Suprapubic skin (tissue), 3 donors: ENCODE data around the gene FERMT1.

Source experiments
- CTCF ChIP-seq, 2 donors: fragments of 200-600 bp in 1 of 2; fragments of 450-650 bp in 1 of 2; sonication (generic) in 1 of 2; IDR thresholded peaks; one replicate each; pipeline ENCODE4 v1.5.1; 2016 to 2019; ENCODE audit warnings: antibody characterized with exemption in 2 of 2, mild to moderate bottlenecking in 1 of 2, moderate library complexity in 1 of 2
- POLR2A ChIP-seq, 2 donors: fragments of 450-650 bp; IDR thresholded peaks; one replicate each; pipeline ENCODE4 v1.6.1; 2017; ENCODE audit warnings: antibody characterized with exemption in 2 of 2, mild to moderate bottlenecking in 2 of 2, moderate library complexity in 2 of 2

DNA sequence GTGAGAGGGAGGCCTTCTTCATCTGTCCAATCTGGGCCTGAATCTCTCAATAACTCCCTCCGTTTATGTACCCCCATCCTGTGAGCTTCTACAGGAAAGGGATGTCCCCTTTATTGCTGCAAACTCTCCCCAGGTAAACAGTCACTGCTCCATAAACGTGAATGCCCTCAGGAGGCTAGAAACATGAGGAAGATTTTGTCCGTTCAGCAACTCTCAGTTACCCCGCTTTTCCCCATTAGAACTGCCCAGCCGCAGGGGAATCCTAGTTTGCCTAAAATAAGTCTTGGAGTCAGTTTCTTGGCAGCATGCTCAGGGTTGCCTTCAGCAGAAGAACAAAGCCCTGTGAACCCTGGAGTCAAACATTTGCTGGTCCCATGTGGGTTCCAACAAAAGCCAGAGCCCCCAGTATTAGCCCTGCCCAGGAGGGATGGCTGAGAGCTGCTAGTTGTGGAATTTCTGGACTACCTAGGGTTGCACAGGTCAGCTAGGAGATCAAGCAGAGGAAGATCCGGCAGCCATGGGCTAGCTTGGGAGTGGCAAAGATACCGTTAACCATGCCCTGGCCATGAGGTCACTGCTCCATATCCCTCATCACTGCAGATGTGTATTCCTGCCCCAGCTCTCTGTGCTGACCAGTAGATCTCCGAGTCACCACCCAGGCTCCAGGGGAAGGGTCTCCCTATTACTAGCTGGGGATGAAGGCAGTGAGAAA, 69.6 kb downstream of the FERMT1 start:
- TF ChIP-seq POLR2A (IDR thresholded peaks at IDR 0.05) = no peak
- no peak for TF ChIP-seq CTCF (IDR thresholded peaks at IDR 0.05)
